Suppressor macrophage (primary cell): ENCODE results near the gene CEACAM7.

ENCODE experiments used
- DNase-seq, 4 experiments: peaks; one replicate each; pipeline ENCODE4 v3.0.0-alpha.2; 2020 to 2022

Gene CEACAM7

GRCh38 chr19:41700381-41701195 lies 12.5 kb upstream of the CEACAM7 start:
- DNase-seq: no peak

- no peak for DNase-seq
These were observed 11.9 kb upstream of the CEACAM7 start for GRCh38 chr19:41699968-41700323.

- no peak for DNase-seq
These were observed 11.3 kb upstream of the CEACAM7 start for GRCh38 chr19:41699231-41699967.

- peak in 3 of 4 experiments; percentile 18 to 54 (median 47) for DNase-seq
These were observed 10.7 kb upstream of the CEACAM7 start for GRCh38 chr19:41698746-41699230.

GRCh38 chr19:41697198-41697855 lies 9.3 kb upstream of the CEACAM7 start:
- DNase-seq: no peak

GRCh38 chr19:41696402-41697197 lies 8.5 kb upstream of the CEACAM7 start:
- peak; percentile 15 to 54 (median 40) for DNase-seq

- no peak for DNase-seq
These were observed 7.7 kb upstream of the CEACAM7 start for GRCh38 chr19:41695745-41696144.

GRCh38 chr19:41694831-41695635 lies 7.0 kb upstream of the CEACAM7 start:
- no peak for DNase-seq

GRCh38 chr19:41694196-41694595 lies 6.1 kb upstream of the CEACAM7 start:
- no peak for DNase-seq

- peak; percentile 19 to 49 (median 36) for DNase-seq
These were observed 3.3 kb upstream of the CEACAM7 start for GRCh38 chr19:41691268-41691970.

- no peak for DNase-seq
These were observed 2.7 kb upstream of the CEACAM7 start for GRCh38 chr19:41690801-41691065.

- DNase-seq: no peak
These were observed 2.1 kb upstream of the CEACAM7 start for GRCh38 chr19:41689993-41690800.

- no peak for DNase-seq
These were observed 617 bp upstream of the CEACAM7 start for GRCh38 chr19:41688687-41689086.

GRCh38 chr19:41687419-41687818 lies 651 bp downstream of the CEACAM7 start:
- DNase-seq: no peak

GRCh38 chr19:41682437-41682836 lies 5.6 kb downstream of the CEACAM7 start:
- no peak for DNase-seq

- DNase-seq: no peak
These were observed 16.6 kb downstream of the CEACAM7 start for GRCh38 chr19:41671486-41671885.

GRCh38 chr19:41670755-41671154 lies 17.3 kb downstream of the CEACAM7 start:
- no peak for DNase-seq

- DNase-seq: no peak
These were observed 19.8 kb downstream of the CEACAM7 start for GRCh38 chr19:41668315-41668714.

GRCh38 chr19:41666075-41666474 lies 22.0 kb downstream of the CEACAM7 start:
- DNase-seq: no peak

GRCh38 chr19:41657157-41657556 lies 30.9 kb downstream of the CEACAM7 start:
- no peak for DNase-seq
